OCI-LY7 (cell line): ENCODE data around the gene MYH10. TPM values are rescaled to one million over a fixed set of nuclear protein-coding genes. Genes with fewer than 3 reads are reported as not detected.

Source experiments
- BruUV-seq: library from RNA; stranded (reverse); fragments of 400-500 nt; replicated peaks from 2 replicates; lab custom pipeline; 2021; lab: Mats Ljungman, UMichigan
- CTCF ChIA-PET: fragments of 300-600 bp; sonication (Branson Sonifier 250); formaldehyde crosslinking; loops from one replicate; lab custom pipeline; 2022; ENCODE audit warnings: antibody characterized with exemption; ENCODE audit not compliant: unreplicated experiment; lab: Charles Lee
- POLR2A ChIA-PET: fragments of 300-600 bp; sonication (Branson Sonifier 250); formaldehyde crosslinking; loops from one replicate; lab custom pipeline; 2022; ENCODE audit warnings: antibody characterized with exemption; lab: Charles Lee
- DNase-seq: peaks from one replicate; pipeline ENCODE4 v3.0.0-alpha.2; 2015; ENCODE audit warnings: low spot score
- H2AFZ ChIP-seq: fragments of 200-600 bp; sonication (generic), shearing (Covaris generic); 2 replicates; pipeline ENCODE4 v1.6.1; 2014; ENCODE audit warnings: mild to moderate bottlenecking, antibody characterized with exemption, low read length, moderate library complexity
- H3K27ac ChIP-seq: fragments of 200-600 bp; sonication (generic); 2 replicates; pipeline ENCODE4 v1.5.1; 2014; ENCODE audit warnings: mixed run types, low read depth, mild to moderate bottlenecking, moderate library complexity, low read length, inconsistent platforms; ENCODE audit not compliant: poor library complexity, severe bottlenecking
- H3K36me3 ChIP-seq: fragments of 200-600 bp; sonication (generic); 2 replicates; pipeline ENCODE4 v1.6.1; 2014; ENCODE audit warnings: mild to moderate bottlenecking, antibody characterized with exemption, low read length, moderate library complexity, mixed read lengths; ENCODE audit not compliant: insufficient read depth
- H3K4me1 ChIP-seq: fragments of 200-600 bp; sonication (generic); 2 replicates; pipeline ENCODE4 v1.5.1; 2014; ENCODE audit warnings: mild to moderate bottlenecking, low read length; ENCODE audit not compliant: insufficient read depth, poor library complexity, severe bottlenecking
- H3K4me2 ChIP-seq: fragments of 200-600 bp; sonication (generic); 2 replicates; pipeline ENCODE4 v1.6.1; 2014; ENCODE audit warnings: mild to moderate bottlenecking, low read length
- H3K4me3 ChIP-seq: fragments of 200-600 bp; sonication (generic); 2 replicates; pipeline ENCODE4 v1.5.1; 2014; ENCODE audit warnings: mild to moderate bottlenecking, low read depth, low read length; ENCODE audit not compliant: poor library complexity, severe bottlenecking
- H3K79me2 ChIP-seq: fragments of 200-600 bp; sonication (generic); 2 replicates; pipeline ENCODE4 v1.6.1; 2016; ENCODE audit warnings: low read depth, mild to moderate bottlenecking, low read length, moderate library complexity, mixed read lengths; ENCODE audit not compliant: insufficient read depth
- H3K9me2 ChIP-seq: fragments of 200-600 bp; sonication (generic); 2 replicates; pipeline ENCODE4 v1.6.1; 2016; ENCODE audit warnings: mild to moderate bottlenecking, low read length, mixed read lengths; ENCODE audit not compliant: insufficient read depth
- H3K9me3 ChIP-seq: fragments of 200-600 bp; sonication (generic); 2 replicates; pipeline ENCODE4 v1.6.1; 2014; ENCODE audit warnings: mild to moderate bottlenecking, mixed run types, low read length, mixed read lengths
- H4K20me1 ChIP-seq: fragments of 200-600 bp; sonication (generic); 2 replicates; pipeline ENCODE4 v1.6.1; 2014; ENCODE audit warnings: mild to moderate bottlenecking, antibody characterized with exemption, low read length, moderate library complexity, mixed read lengths; ENCODE audit not compliant: insufficient read depth
- EZH2phosphoT487 ChIP-seq: fragments of 200-600 bp; sonication (generic); IDR thresholded peaks from 2 replicates; pipeline ENCODE4 v1.6.1; 2018; ENCODE audit warnings: low read depth, borderline replicate concordance, mild to moderate bottlenecking, mixed run types, antibody characterized with exemption, low read length, moderate library complexity, mixed read lengths
- intact Hi-C: fragments of 100-400 bp; cut with micrococcal nuclease; formaldehyde crosslinking; loops from one replicate; pipeline ENCODE4 v1.10.0; 2022; ENCODE audit not compliant: unreplicated experiment
- total RNA-seq, 2 experiments: library from RNA; depleted of rRNA in 1 of 2; stranded (reverse); fragments of >200 nt in 1 of 2; shearing (Covaris generic) in 1 of 2; gene quantifications; 2 replicates each; pipeline ENCODE4 v1.2.3, GENCODE V29; 2014 to 2022
- TF ChIP-seq, protein P1 (sequence below): fragments of 200-600 bp; sonication (generic); conservative IDR thresholded peaks from 2 replicates; pipeline ENCODE4 v1.5.1; 2014; ENCODE audit warnings: mild to moderate bottlenecking, antibody characterized with exemption, low read length, moderate library complexity, mixed read lengths

MYH10 gene
- total RNA-seq, 2 experiments from 2014 or later = 41.9 to 60.4 TPM

DNA sequence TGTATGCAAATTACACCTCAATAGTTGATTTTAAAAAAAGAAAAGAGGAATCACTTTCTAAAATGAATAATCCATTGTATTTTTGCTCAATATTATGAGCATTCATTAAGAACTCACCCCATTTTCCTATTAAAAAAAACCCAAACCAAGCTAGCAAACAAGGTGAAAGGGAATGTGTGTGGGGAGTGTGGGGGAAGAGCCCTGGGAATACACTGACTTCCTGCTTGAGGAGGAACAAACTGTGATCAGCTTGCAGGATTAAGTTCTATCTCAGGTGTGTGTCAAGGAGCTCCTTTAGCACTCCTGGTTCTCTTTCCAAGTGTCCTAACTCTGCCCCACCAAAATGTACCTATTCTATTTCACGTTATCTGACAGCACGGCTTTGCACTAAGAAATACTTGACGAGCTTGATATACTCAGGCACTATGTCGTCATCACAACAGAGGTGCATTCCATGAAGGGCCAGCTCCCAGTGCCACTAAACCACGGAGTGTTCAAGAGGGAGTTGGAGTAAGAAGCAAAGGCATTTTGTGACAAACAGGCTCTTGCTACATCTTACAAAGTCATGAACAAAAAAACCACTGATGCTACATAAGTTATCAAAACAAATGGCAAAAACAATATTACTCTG, 73.2 kb downstream of the MYH10 start:
- CTCF ChIA-PET = no interaction called here
- no TSS peak for BruUV-seq
- H3K9me2 ChIP-seq = no peaks in the 10 kb centered on the region
- H3K4me3 ChIP-seq = no peak overlapping the region
- H3K27ac ChIP-seq = no peak overlapping the region
- POLR2A ChIA-PET = no interaction called here
- H3K4me1 ChIP-seq = no peaks in the 10 kb centered on the region
- H3K9me3 ChIP-seq = no peaks in the 10 kb centered on the region
- no peaks in the 10 kb centered on the region for H4K20me1 ChIP-seq
- H3K79me2 ChIP-seq = no peaks in the 10 kb centered on the region
- intact Hi-C loops = no loop called here
- no peak for DNase-seq
- TF ChIP-seq EZH2phosphoT487 = no peak
- TF ChIP-seq, protein P1, sequence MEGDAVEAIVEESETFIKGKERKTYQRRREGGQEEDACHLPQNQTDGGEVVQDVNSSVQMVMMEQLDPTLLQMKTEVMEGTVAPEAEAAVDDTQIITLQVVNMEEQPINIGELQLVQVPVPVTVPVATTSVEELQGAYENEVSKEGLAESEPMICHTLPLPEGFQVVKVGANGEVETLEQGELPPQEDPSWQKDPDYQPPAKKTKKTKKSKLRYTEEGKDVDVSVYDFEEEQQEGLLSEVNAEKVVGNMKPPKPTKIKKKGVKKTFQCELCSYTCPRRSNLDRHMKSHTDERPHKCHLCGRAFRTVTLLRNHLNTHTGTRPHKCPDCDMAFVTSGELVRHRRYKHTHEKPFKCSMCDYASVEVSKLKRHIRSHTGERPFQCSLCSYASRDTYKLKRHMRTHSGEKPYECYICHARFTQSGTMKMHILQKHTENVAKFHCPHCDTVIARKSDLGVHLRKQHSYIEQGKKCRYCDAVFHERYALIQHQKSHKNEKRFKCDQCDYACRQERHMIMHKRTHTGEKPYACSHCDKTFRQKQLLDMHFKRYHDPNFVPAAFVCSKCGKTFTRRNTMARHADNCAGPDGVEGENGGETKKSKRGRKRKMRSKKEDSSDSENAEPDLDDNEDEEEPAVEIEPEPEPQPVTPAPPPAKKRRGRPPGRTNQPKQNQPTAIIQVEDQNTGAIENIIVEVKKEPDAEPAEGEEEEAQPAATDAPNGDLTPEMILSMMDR = no peak
- H3K36me3 ChIP-seq = no peaks in the 10 kb centered on the region
- no peak overlapping the region for H2AFZ ChIP-seq
- no peak overlapping the region for H3K4me2 ChIP-seq

DNA sequence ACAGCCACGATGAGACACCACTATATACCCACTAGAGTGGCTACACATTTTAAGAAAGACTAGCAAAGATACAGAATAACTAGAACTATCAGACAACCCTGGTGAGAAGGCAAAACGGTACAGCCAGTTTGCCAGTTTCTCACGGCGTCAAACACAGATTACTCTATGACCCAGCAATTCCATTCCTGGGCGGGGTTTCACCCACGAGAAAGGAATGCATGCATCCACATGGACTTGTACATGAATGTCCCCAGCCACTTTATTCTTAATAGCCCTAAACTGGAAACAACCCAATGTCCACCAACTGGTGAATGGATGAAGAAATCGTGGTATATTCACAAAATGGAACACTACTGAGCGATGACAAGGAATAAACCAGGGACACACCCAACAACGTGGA, 74.5 kb downstream of the MYH10 start:
- no TSS peak for BruUV-seq
- H3K9me3 ChIP-seq = no peaks in the 10 kb centered on the region
- no peak overlapping the region for H3K27ac ChIP-seq
- H4K20me1 ChIP-seq = no peaks in the 10 kb centered on the region
- CTCF ChIA-PET = no interaction called here
- H3K4me1 ChIP-seq = no peaks in the 10 kb centered on the region
- DNase-seq = no peak
- H3K4me2 ChIP-seq = no peak overlapping the region
- H3K9me2 ChIP-seq = no peaks in the 10 kb centered on the region
- POLR2A ChIA-PET = no interaction called here
- no peak overlapping the region for H2AFZ ChIP-seq
- no peak overlapping the region for H3K4me3 ChIP-seq
- no peaks in the 10 kb centered on the region; the same call in 1 of the 2 replicates for H3K36me3 ChIP-seq
- no peak for TF ChIP-seq EZH2phosphoT487
- TF ChIP-seq, protein P1 = no peak
- intact Hi-C loops = no loop called here
- H3K79me2 ChIP-seq = no peaks in the 10 kb centered on the region

DNA sequence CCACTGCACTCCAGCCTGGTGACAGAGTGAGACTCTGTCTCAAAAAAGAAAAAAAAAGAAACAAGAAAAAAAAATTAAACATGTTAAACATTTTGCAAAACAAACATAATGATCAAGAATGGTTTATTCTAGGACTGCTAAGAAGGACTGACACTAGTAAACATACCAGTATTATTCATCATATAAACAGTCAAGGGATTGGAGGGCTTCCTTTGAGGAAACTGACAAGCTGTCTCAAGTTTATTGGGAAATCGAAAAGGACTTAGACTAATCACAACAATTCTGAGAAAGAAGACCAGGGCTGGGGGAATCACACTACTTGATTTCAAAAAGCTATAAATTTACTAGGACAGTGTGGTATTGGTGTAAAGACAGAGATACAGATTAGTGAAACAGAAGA, 75.5 kb downstream of the MYH10 start:
- Histone ChIP-seq H3K4me3 (no peak overlapping the region), H2AFZ (no peak overlapping the region), H3K9me2 (no peaks in the 10 kb centered on the region), H3K4me1 (no peaks in the 10 kb centered on the region), H3K36me3 (no peaks in the 10 kb centered on the region; the same call in 1 of the 2 replicates), H4K20me1 (no peaks in the 10 kb centered on the region), H3K4me2 (no peak overlapping the region), H3K79me2 (no peaks in the 10 kb centered on the region), H3K9me3 (no peaks in the 10 kb centered on the region), H3K27ac (no peak overlapping the region)
- TF ChIP-seq, protein P1 = no peak
- TF ChIP-seq EZH2phosphoT487 = no peak
- BruUV-seq = no TSS peak
- POLR2A ChIA-PET = no interaction called here
- no peak for DNase-seq
- CTCF ChIA-PET = no interaction called here
- intact Hi-C loops = no loop called here
